Activated B cell treated with CpG ODN at 0.5 μM for 24 hours (primary cell): ENCODE data around the gene WNT9B. TPM values are rescaled to one million over a fixed set of nuclear protein-coding genes. Genes with fewer than 3 reads are reported as not detected.

ENCODE experiments used
- ATAC-seq: fragments of 200-7000 bp; cut with Tn5 transposase; one replicate; pipeline ENCODE4 v1.10.0; 2021; ENCODE audit warnings: low read depth, mild to moderate bottlenecking, moderate library complexity
- CTCF ChIA-PET: fragments of 350-600 bp; sonication (Branson Sonifier 250); formaldehyde crosslinking; loops from one replicate; lab custom pipeline; 2021; ENCODE audit warnings: antibody characterized with exemption; lab: Charles Lee
- POLR2A ChIA-PET: fragments of 350-600 bp; sonication (Branson Sonifier 250); formaldehyde crosslinking; loops from one replicate; lab custom pipeline; 2021; ENCODE audit warnings: antibody characterized with exemption; lab: Charles Lee
- DNase-seq: peaks from one replicate; pipeline ENCODE4 v3.0.0; 2022
- H3K27ac Mint-ChIP-seq: one replicate; pipeline ENCODE4 v1.8.0; 2020; ENCODE audit warnings: mixed read lengths
- H3K27me3 Mint-ChIP-seq: one replicate; pipeline ENCODE4 v1.8.0; 2021; ENCODE audit warnings: mixed read lengths
- H3K36me3 Mint-ChIP-seq: one replicate; pipeline ENCODE4 v1.8.0; 2021; ENCODE audit warnings: low read depth, mixed read lengths
- H3K4me1 Mint-ChIP-seq: one replicate; pipeline ENCODE4 v1.8.0; 2021; ENCODE audit warnings: mixed read lengths
- H3K4me3 Mint-ChIP-seq: one replicate; pipeline ENCODE4 v1.8.0; 2020; ENCODE audit warnings: mild to moderate bottlenecking, mixed read lengths
- H3K9me3 Mint-ChIP-seq: one replicate; pipeline ENCODE4 v1.8.0; 2020; ENCODE audit warnings: mixed read lengths
- intact Hi-C: fragments of 100-400 bp; cut with micrococcal nuclease; formaldehyde crosslinking; loops from one replicate; pipeline ENCODE4 v1.15.1; 2024
- total RNA-seq: library from RNA; stranded (reverse); gene quantifications from 2 replicates; pipeline ENCODE4 v1.2.3, GENCODE V29; 2022
- TF ChIP-seq, protein P1 (sequence below): fragments of 200-600 bp; IDR thresholded peaks from one replicate; pipeline ENCODE4 v1.8.0; 2022; ENCODE audit warnings: antibody characterized with exemption, mild to moderate bottlenecking

Gene WNT9B
- total RNA-seq, 1 donor from 2014 or later: not detected

GRCh38 chr17:46889519-46889918 is 38.1 kb downstream of the WNT9B start:
- H3K9me3 Mint-ChIP-seq: no peaks in the 10 kb centered on the region
- CTCF ChIA-PET: no interaction called here
- intact Hi-C loops: no loop called here

DNA sequence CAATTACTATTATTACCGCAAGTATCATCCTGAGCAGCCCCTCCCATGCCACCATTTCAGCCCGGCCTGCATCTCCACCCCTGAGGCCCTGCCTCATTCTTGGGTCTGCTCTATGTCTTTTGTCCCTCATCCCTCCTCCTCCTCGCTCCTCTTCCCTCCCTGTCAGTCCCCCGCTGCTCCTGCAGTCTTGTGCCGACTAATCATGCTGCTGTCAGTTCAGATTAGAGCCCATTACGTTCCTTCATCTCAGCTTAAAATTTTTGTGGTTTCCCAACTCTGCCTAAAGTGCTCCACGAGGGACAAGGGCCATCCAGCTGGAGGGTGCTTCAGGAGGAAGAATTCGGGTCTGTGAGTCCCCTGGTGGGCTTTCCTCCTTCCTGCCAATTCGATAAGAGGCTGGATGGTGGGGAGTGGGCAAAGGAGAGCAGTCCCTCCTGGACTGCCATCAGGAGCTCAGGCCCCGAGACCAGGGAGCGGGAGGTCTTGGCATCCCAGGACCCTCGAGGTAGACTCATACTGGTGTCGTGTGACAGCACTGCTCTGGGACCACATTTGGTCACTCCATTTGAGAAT is 38.7 kb downstream of the WNT9B start:
- DNase-seq: no peak
- intact Hi-C loops: no loop called here
- ChIA-PET CTCF (no interaction called here), POLR2A (no interaction called here)
- ATAC-seq: no peak
- Mint-ChIP-seq H3K4me1 (no peaks in the 10 kb centered on the region), H3K9me3 (no peaks in the 10 kb centered on the region), H3K27ac (no peak overlapping the region), H3K27me3 (peaks cover 26% of the 10 kb centered on the region), H3K4me3 (no peak overlapping the region), H3K36me3 (no peaks in the 10 kb centered on the region)
- TF ChIP-seq, protein P1, sequence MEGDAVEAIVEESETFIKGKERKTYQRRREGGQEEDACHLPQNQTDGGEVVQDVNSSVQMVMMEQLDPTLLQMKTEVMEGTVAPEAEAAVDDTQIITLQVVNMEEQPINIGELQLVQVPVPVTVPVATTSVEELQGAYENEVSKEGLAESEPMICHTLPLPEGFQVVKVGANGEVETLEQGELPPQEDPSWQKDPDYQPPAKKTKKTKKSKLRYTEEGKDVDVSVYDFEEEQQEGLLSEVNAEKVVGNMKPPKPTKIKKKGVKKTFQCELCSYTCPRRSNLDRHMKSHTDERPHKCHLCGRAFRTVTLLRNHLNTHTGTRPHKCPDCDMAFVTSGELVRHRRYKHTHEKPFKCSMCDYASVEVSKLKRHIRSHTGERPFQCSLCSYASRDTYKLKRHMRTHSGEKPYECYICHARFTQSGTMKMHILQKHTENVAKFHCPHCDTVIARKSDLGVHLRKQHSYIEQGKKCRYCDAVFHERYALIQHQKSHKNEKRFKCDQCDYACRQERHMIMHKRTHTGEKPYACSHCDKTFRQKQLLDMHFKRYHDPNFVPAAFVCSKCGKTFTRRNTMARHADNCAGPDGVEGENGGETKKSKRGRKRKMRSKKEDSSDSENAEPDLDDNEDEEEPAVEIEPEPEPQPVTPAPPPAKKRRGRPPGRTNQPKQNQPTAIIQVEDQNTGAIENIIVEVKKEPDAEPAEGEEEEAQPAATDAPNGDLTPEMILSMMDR: no peak

More at GRCh38 chr17:46889519-46889918, 38.1 kb downstream of the WNT9B start:
- POLR2A ChIA-PET: no interaction called here
- Mint-ChIP-seq H3K27ac (no peak overlapping the region), H3K4me3 (no peak overlapping the region), H3K36me3 (no peaks in the 10 kb centered on the region), H3K27me3 (peaks cover 26% of the 10 kb centered on the region), H3K4me1 (no peaks in the 10 kb centered on the region)
- TF ChIP-seq, protein P1: no peak
- DNase-seq (no peak), ATAC-seq (no peak)

DNA sequence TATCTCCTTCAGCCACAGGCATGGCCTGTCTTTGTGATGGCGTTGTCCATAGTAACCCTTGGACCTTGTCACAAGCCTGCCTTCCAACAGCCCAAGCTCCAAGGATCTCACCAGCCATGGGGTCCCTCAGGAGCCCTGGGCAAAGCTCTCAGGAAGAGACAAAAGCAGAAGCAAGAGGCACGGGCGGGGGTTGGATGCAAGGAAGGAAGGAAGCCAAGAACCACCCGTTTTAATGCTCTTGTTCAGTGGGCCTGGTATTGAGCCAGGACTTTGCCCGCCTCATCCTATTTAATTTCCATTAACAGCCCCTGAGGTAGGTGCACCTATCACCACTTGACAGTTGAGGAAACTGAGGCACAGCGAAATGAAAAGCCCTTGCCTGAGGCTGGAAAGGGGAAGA is 39.3 kb downstream of the WNT9B start:
- Mint-ChIP-seq H3K9me3 (no peaks in the 10 kb centered on the region), H3K4me1 (no peaks in the 10 kb centered on the region), H3K27ac (no peak overlapping the region), H3K36me3 (no peaks in the 10 kb centered on the region), H3K27me3 (peaks cover 25% of the 10 kb centered on the region), H3K4me3 (no peak overlapping the region)
- no peak for ATAC-seq
- TF ChIP-seq, protein P1: no peak
- intact Hi-C loops: no loop called here
- DNase-seq: no peak
- ChIA-PET CTCF (no interaction called here), POLR2A (no interaction called here)

- intact Hi-C loops: no loop called here
- POLR2A ChIA-PET: no interaction called here
- no peaks in the 10 kb centered on the region for H3K36me3 Mint-ChIP-seq
- TF ChIP-seq, protein P1: no peak
- no peaks in the 10 kb centered on the region for H3K9me3 Mint-ChIP-seq
- DNase-seq: no peak
- peaks cover 25% of the 10 kb centered on the region for H3K27me3 Mint-ChIP-seq
- CTCF ChIA-PET: no interaction called here
- no peak overlapping the region for H3K27ac Mint-ChIP-seq
- ATAC-seq: no peak
- no peak overlapping the region for H3K4me3 Mint-ChIP-seq
- H3K4me1 Mint-ChIP-seq: no peaks in the 10 kb centered on the region
Measured at GRCh38 chr17:46892192-46892703, 40.9 kb downstream of the WNT9B start.

- no peaks in the 10 kb centered on the region for H3K36me3 Mint-ChIP-seq
- TF ChIP-seq, protein P1: no peak
- no peaks in the 10 kb centered on the region for H3K4me1 Mint-ChIP-seq
- POLR2A ChIA-PET: no interaction called here
- H3K27me3 Mint-ChIP-seq: peaks cover 34% of the 10 kb centered on the region
- CTCF ChIA-PET: no interaction called here
- DNase-seq (no peak), ATAC-seq (no peak)
- H3K4me3 Mint-ChIP-seq: no peak overlapping the region
- intact Hi-C loops: no loop called here
- H3K9me3 Mint-ChIP-seq: peaks cover 5% of the 10 kb centered on the region
- H3K27ac Mint-ChIP-seq: no peak overlapping the region
Measured at GRCh38 chr17:46894024-46894423, 42.6 kb downstream of the WNT9B start.
